ENCODE results near the gene ENOX1.
"Not testable (repeated sequence)": the region's sequence is repeated elsewhere in the genome, so short reads cannot be mapped to it uniquely, and the experiment has no call there.

The ENOX1 gene

DNA sequence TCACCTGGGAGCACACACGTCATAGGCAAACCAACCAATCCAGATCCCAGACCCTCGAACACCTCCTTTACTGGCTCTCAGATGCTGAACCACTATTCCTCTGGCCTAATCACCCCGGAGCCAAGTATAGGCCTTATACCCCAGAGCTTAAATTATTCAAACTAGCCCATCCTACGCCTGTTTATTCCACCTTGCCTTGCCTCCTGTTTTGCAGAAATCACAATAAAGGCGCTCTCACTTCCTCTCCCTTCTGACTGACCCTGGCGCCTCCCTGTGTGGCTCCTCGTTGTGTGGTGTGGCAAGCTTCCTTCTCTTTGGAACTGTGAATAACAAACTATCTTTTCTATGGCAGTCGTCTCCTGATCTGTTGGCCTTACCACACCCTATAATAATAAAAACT, 354.9 kb downstream of the ENOX1 start:
- no peak for DNase-seq (ENCODE audit: low spot score)

DNA sequence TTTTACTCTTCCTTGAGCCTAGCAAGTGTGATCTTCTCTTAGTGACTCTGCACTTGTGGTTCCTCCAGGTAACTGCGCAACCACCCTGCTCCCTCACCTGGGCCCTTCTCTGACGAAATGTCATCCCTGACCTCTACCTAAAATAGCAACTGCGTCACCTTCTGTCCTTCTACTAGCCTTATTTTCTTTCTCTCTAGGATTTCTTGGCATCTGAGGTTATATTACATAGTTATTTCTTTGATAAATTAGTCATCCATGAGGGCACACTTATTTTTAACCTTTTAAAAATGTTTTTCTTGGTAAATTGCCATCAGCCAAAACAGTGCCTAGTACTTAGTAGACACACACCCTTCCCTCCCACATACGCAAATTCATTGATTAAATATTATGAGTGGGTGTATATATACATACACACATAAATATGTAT, 355.5 kb downstream of the ENOX1 start:
- DNase-seq (ENCODE audit: low spot score) = no peak

GRCh38 chr13:43428545-43429296, 358.1 kb downstream of the ENOX1 start:
- no peak for DNase-seq (ENCODE audit: low spot score)

GRCh38 chr13:43426355-43426754, 360.4 kb downstream of the ENOX1 start:
- no peak for DNase-seq (ENCODE audit: low spot score)

GRCh38 chr13:43425234-43425633, 361.5 kb downstream of the ENOX1 start:
- DNase-seq (ENCODE audit: low spot score) = no peak

GRCh38 chr13:43424412-43424811, 362.4 kb downstream of the ENOX1 start:
- DNase-seq (ENCODE audit: low spot score) = no peak

- no peak for DNase-seq (ENCODE audit: low spot score)
These were observed 364.7 kb downstream of the ENOX1 start for GRCh38 chr13:43422116-43422515.

GRCh38 chr13:43416842-43417241, 369.9 kb downstream of the ENOX1 start:
- DNase-seq (ENCODE audit: low spot score) = not testable (repeated sequence)

DNA sequence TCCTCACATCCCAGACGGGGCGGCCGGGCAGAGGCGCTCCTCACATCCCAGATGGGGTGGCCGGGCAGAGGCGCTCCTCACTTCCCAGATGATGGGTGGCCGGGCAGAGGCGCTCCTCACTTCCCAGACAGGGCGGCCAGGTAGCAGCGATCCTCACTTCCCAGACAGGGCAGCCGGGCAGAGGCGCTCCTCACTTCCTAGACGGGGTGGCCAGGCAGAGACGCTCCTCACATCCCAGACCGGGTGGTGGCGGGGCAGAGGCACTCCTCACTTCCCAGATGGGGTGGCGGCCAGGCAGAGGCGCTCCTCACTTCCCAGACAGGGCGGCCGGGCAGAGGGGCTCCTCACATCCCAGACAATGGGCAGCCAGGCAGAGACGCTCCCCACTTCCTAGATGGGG, 370.4 kb downstream of the ENOX1 start:
- DNase-seq (ENCODE audit: low spot score) = not testable (repeated sequence)

GRCh38 chr13:43415903-43416391, 370.8 kb downstream of the ENOX1 start:
- DNase-seq (ENCODE audit: low spot score) = not testable (repeated sequence)

GRCh38 chr13:43414111-43414510, 372.7 kb downstream of the ENOX1 start:
- no peak for DNase-seq (ENCODE audit: low spot score)

- DNase-seq (ENCODE audit: low spot score) = no peak
These were observed 375.0 kb downstream of the ENOX1 start for GRCh38 chr13:43411741-43412140.

DNA sequence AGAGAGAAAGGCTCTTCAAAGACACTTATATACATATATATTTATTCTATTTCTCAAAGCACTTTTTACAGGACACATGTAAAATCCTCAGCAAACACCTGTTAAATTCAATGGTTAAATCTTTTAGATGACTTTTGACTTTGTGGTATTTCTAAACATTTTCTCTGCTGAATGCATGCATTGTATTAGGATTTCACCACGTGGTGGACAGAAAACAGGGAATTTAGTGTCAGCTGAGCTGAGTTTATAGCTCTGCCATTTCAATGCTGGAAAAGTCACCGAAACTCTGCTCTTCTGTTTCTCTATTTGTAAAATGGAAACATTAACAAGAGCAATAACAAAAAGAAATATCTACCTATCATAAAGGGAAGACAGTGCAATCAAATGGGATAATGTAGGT, 375.6 kb downstream of the ENOX1 start:
- no peak for DNase-seq (ENCODE audit: low spot score)

DNA sequence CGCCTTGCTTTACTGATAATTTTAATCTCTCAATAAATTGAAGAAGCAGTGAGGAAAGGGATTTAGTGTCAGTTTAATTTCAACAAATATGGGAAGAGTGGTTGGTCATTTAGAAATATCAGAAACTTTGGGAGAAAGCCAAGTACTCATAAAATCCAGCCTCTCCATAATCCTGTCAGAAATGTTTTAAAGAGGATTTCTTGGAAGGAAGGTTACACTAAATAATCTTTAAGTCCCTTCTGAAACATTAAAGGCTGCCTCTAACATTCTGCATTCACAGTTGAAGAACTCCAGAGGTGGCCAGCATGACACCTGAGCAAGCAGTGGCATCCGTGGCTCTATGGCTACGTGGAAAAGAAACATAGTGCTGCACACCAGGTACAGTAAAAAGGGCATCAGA, 378.5 kb downstream of the ENOX1 start:
- DNase-seq (ENCODE audit: low spot score) = no peak

- DNase-seq (ENCODE audit: low spot score) = no peak
These were observed 379.7 kb downstream of the ENOX1 start for GRCh38 chr13:43407023-43407581.

GRCh38 chr13:43405457-43405856, 381.3 kb downstream of the ENOX1 start:
- no peak for DNase-seq (ENCODE audit: low spot score)

DNA sequence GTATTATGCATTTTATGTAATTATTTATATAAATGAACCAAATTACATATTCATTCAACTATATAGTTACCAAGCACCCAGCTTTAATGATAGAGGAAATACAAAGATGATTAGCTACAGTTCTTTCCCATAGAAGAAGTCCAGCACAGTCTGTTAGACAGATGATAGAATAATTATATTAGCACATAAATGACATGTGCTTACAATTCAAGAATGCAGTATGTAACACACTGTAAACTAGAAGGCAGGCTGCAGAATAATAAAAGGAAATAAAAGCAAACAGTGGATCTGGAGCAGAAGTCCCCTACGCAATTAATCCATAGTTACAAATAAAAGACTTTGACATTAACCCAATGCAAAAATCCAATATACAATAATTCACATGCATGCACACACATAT, 384.4 kb downstream of the ENOX1 start:
- DNase-seq (ENCODE audit: low spot score) = no peak

GRCh38 chr13:43401361-43401760, 385.4 kb downstream of the ENOX1 start:
- DNase-seq (ENCODE audit: low spot score) = no peak

- DNase-seq (ENCODE audit: low spot score) = no peak
These were observed 389.7 kb downstream of the ENOX1 start for GRCh38 chr13:43397111-43397510.

GRCh38 chr13:43391036-43391435, 395.7 kb downstream of the ENOX1 start:
- DNase-seq (ENCODE audit: low spot score) = no peak

DNA sequence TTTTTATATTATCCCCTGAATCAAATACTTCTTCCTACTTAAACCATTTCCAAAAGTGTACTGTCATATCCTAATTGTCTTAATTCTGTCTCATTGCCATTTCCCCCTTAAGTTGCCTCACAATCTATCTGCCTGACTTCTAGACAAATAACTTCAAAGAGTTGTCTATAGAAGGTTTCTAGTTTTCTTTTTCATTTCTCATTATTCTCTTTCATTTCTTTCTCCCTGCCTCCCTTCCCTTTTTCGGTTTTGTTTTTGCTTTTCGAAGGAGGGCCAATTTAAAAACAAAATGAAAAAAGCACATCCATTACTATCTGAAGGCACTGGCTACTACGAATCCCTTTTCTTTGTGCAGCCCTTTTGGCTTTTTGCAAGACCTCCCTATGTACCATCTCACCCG, 396.2 kb downstream of the ENOX1 start:
- DNase-seq (ENCODE audit: low spot score) = no peak

DNA sequence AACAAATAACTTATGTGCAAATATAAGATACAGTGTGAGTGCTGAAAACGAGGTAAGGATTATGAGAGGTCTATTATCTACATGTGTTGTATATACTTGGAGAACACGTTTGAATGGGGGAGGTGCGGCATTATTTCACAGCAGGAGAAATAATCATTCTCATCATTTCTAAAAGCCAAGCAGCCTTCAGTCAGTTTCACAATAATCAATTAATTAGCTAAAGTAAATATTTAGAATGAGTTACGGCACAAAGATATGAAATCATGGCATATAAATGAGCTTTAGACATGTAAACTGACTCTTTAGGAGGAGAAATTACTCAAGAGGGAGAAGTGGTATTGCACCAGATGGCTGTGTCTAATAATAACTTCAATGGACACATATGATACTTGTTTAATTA, 396.8 kb downstream of the ENOX1 start:
- DNase-seq (ENCODE audit: low spot score) = no peak

GRCh38 chr13:43389573-43389972, 397.2 kb downstream of the ENOX1 start:
- no peak for DNase-seq (ENCODE audit: low spot score)
